ENCODE measurements around the gene SLC35E2B. TPM values are rescaled to one million over a fixed set of nuclear protein-coding genes. Genes with fewer than 3 reads are reported as not detected.

Gene SLC35E2B
- total RNA-seq, 2 donors from 2014 or later: 32.8 to 34.6 TPM

GRCh38 chr1:1631782-1632420 lies 60.7 kb downstream of the SLC35E2B start, which contains the start of gene MMP23B:
Gene MMP23B (plus strand): TSS chr1:1632173. CDS start chr1:1632219, 46 bp downstream.
- Mint-ChIP-seq H3K4me3 (peak within 1 kb of the TSS; percentile 39), H3K4me1 (ENCODE audit: low read depth in 2 of 2) (peaks cover 7 to 10% of the 10 kb centered on the region in 2 donors), H3K9me3 (no peaks in the 10 kb centered on the region), H3K36me3 (no peaks in the 10 kb centered on the region), H3K27ac (no peak within 1 kb of the TSS), H3K27me3 (no peaks in the 10 kb centered on the region)
- DNase-seq (ENCODE audit: low spot score) (no peak), ATAC-seq (no peak)

DNA sequence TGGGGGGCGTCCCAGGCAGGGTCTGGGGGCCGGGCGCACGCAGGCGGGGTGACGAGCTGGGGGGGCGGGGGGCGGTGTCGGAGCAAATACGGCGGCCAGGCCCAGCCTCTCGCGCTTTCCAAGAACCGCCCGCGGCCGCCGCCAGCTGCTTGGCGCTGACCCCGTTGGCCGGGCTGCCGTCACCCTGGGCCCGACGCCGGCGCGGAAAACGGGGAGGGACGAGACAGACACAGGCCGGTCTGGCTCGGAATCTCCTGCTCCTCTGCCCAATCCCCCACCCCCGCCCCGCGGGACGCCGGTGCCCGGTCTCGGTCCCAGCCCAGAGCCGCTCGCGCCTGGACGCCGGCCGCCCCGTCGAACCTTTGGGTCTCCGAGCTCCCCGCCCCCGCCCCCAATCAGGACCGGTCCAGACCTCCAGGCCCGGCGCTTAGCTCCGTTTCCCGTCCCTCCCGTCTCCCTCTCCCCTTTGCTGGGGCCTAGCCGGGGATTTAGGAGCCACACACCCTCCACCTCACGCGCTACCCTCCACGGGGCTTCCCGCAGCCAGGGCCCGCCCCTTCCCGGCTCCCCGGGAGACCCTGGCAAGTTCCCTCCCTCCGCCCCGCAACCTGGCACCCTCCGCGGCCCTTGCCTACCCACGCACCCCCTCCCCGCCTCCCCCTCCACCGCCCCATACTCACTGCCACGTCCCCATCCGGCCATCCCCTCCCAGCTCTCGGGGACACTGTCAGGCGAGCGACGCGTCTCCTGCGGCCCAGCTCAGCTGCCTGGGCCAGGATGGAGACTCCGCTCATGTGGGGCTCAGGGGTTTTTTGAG lies 61.4 kb downstream of the SLC35E2B start:
- ATAC-seq: peak; percentile 3 to 8
- Mint-ChIP-seq H3K4me3 (peak overlapping the region; percentile 39), H3K36me3 (no peaks in the 10 kb centered on the region), H3K4me1 (ENCODE audit: low read depth in 2 of 2) (peaks cover 7 to 10% of the 10 kb centered on the region in 2 donors), H3K27ac (no peak overlapping the region), H3K9me3 (no peaks in the 10 kb centered on the region), H3K27me3 (no peaks in the 10 kb centered on the region)
- no peak for DNase-seq (ENCODE audit: low spot score)

DNA sequence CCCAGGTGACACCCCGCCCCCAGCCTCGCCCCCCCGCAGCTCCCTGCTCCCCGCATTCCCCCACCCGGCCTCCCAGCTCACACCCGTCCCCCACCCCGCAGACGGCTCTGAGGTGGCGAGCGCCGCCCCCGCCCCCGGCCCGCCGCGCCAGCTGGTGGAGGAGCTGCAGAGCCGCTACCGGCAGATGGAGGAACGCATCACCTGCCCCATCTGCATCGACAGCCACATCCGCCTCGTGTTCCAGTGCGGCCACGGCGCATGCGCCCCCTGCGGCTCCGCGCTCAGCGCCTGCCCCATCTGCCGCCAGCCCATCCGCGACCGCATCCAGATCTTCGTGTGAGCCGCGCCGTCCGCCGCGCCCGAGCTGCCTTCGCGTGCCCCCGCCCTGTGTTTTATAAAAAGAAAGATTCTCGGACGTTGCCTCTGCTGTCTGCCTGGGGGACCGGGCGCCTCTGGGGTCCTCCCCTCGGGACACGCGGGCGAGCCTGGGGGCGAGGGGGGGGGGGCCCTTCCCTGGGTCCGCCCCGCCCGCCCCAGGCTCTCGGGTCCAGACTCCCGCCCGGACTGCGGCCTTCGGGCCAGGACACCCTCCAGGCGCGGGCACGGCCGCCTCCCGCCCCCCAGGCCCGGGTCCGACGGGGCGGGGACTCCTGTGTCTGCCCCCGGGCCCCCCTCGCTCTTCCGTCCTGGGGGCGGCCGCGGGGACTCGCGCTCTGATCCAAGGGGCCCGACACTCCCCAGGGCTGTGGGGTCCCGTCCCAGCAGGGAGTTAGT lies 62.2 kb downstream of the SLC35E2B start:
- peak overlapping the region; percentile 75 to 86 for H3K27ac Mint-ChIP-seq
- ATAC-seq: peak; percentile 83 to 87
- peak; percentile 94 for DNase-seq (ENCODE audit: low spot score)
- H3K9me3 Mint-ChIP-seq: no peaks in the 10 kb centered on the region
- H3K4me3 Mint-ChIP-seq: peak overlapping the region; percentile 81
- H3K27me3 Mint-ChIP-seq: no peaks in the 10 kb centered on the region
- no peaks in the 10 kb centered on the region for H3K36me3 Mint-ChIP-seq
- H3K4me1 Mint-ChIP-seq (ENCODE audit: low read depth in 2 of 2): peaks cover 10% of the 10 kb centered on the region in 2 donors

DNA sequence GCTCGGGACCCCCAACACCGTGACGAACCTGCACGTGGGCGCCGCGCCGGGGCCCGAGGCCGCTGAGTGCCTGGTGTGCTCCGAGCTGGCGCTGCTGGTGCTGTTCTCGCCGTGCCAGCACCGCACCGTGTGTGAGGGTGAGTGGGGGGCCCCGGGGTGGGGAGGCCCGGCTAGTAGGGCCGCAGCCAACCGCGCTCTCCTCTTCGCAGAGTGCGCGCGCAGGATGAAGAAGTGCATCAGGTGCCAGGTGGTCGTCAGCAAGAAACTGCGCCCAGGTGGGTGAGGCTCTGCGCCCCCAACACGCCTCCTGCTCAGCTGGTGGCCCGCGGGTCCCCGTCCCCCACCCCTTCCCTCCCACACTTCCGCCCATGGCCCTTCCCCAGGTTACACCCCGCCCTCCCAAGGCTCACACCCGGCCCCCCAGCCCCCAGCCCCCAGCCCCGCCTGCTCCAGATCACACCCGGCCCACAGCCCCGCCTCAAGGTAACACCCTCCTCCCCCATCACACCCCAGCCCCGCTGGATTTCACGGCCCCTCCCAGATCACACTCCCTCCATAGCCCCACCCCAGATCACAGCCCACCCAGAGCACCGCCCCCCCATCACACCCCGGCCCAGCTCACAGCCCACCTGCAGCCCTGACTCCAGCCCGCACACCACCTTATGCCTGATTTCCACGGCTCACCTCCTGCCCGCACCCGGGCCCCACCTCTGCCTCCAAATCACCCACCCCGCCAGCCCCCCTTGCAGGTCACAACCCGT lies 63.0 kb downstream of the SLC35E2B start:
- Mint-ChIP-seq H3K27ac (peak overlapping the region; percentile 75 to 86), H3K36me3 (no peaks in the 10 kb centered on the region), H3K4me3 (peak overlapping the region; percentile 81), H3K9me3 (no peaks in the 10 kb centered on the region), H3K27me3 (no peaks in the 10 kb centered on the region), H3K4me1 (ENCODE audit: low read depth in 2 of 2) (peaks cover 10% of the 10 kb centered on the region in 2 donors)
- peak; percentile 87 for DNase-seq (ENCODE audit: low spot score)
- ATAC-seq: peak; percentile 67 to 74

DNA sequence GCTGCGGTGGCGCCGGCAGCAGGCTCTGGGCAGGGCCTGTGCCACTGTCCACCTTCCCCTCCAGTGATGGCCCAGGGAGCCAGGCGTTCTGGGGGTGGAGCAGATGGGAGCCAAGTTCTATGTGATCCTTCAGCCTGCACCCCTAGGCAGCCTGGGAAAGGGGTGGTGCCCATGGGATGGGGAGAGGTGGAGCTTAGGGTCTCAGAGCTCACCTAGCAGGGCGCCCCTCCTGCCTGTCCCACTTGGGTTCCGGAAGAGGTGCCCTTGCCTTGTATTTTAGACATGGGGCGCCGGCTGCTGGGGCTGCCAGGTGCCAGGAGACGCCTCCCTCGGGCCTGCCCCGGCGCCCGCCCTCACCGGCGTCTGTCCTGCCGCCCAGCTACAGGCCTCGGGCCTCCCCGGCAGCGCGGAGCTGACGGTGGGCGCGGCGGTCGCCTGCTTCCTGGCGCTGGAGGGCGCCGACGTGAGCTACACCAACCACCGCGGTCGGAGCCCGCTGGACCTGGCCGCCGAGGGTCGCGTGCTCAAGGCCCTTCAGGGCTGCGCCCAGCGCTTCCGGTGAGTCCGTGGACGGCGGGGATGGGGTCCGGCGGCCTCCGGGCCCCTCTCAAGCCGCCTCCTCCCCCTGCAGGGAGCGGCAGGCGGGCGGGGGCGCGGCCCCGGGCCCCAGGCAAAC lies 63.7 kb downstream of the SLC35E2B start:
- no peaks in the 10 kb centered on the region for H3K9me3 Mint-ChIP-seq
- H3K27ac Mint-ChIP-seq: no peak overlapping the region
- H3K36me3 Mint-ChIP-seq: no peaks in the 10 kb centered on the region
- ATAC-seq (peak; percentile 0 to 3), DNase-seq (ENCODE audit: low spot score) (peak; percentile 60)
- H3K27me3 Mint-ChIP-seq: no peaks in the 10 kb centered on the region
- peaks cover 10% of the 10 kb centered on the region in 2 donors for H3K4me1 Mint-ChIP-seq (ENCODE audit: low read depth in 2 of 2)
- H3K4me3 Mint-ChIP-seq: peak overlapping the region; percentile 27

GRCh38 chr1:1627829-1628753 lies 64.5 kb downstream of the SLC35E2B start:
- no peak overlapping the region for H3K27ac Mint-ChIP-seq
- peak; percentile 60 for DNase-seq (ENCODE audit: low spot score)
- no peak for ATAC-seq
- no peaks in the 10 kb centered on the region for H3K27me3 Mint-ChIP-seq
- H3K4me3 Mint-ChIP-seq: peak overlapping the region; percentile 27
- no peaks in the 10 kb centered on the region for H3K36me3 Mint-ChIP-seq
- peaks cover 10% of the 10 kb centered on the region in 2 donors for H3K4me1 Mint-ChIP-seq (ENCODE audit: low read depth in 2 of 2)
- H3K9me3 Mint-ChIP-seq: no peaks in the 10 kb centered on the region

- Mint-ChIP-seq H3K4me1 (ENCODE audit: low read depth in 2 of 2) (peaks cover 15 to 16% of the 10 kb centered on the region in 2 donors), H3K4me3 (no peak overlapping the region), H3K27me3 (no peaks in the 10 kb centered on the region), H3K36me3 (no peaks in the 10 kb centered on the region), H3K27ac (no peak overlapping the region), H3K9me3 (no peaks in the 10 kb centered on the region)
- DNase-seq (ENCODE audit: low spot score) (peak; percentile 59), ATAC-seq (no peak)
These were observed 65.2 kb downstream of the SLC35E2B start for GRCh38 chr1:1627261-1627828.

- Mint-ChIP-seq H3K27ac (no peak overlapping the region), H3K36me3 (no peaks in the 10 kb centered on the region), H3K9me3 (no peaks in the 10 kb centered on the region), H3K4me1 (ENCODE audit: low read depth in 2 of 2) (peaks cover 17 to 19% of the 10 kb centered on the region in 2 donors), H3K4me3 (no peak overlapping the region), H3K27me3 (no peaks in the 10 kb centered on the region)
- DNase-seq (ENCODE audit: low spot score) (peak; percentile 64), ATAC-seq (no peak)
These were observed 66.1 kb downstream of the SLC35E2B start for GRCh38 chr1:1626207-1627141.

DNA sequence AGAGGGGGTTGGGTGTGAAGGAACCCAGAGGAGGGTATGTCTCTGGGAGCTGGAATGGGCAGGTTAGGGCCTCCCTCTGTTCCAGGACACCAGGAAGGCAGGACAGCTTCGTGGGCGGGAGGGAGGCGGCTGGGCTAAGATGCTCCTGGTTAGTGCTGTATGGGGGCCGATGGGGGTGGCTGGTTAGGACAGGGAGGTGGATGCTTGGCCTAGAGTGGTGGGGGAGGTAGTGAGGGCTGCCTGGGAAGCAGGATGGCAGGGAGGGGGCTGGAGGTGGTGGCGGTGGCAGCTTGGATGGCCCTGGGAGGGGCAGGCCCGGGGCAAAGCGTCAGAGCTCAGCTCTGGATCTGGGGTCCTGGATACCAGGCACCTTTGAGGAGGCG lies 66.8 kb downstream of the SLC35E2B start:
- Mint-ChIP-seq H3K27ac (no peak overlapping the region), H3K4me3 (no peak overlapping the region)

GRCh38 chr1:1625404-1625775 lies 67.2 kb downstream of the SLC35E2B start:
- Mint-ChIP-seq H3K27ac (no peak overlapping the region), H3K4me3 (no peak overlapping the region), H3K27me3 (no peaks in the 10 kb centered on the region), H3K9me3 (no peaks in the 10 kb centered on the region), H3K4me1 (ENCODE audit: low read depth in 2 of 2) (peaks cover 15 to 18% of the 10 kb centered on the region in 2 donors), H3K36me3 (no peaks in the 10 kb centered on the region)
- no peak for DNase-seq (ENCODE audit: low spot score)
- no peak for ATAC-seq

More for the DNA sequence above, 66.8 kb downstream of the SLC35E2B start:
- no peaks in the 10 kb centered on the region for H3K27me3 Mint-ChIP-seq
- DNase-seq (ENCODE audit: low spot score) (no peak), ATAC-seq (no peak)
- H3K9me3 Mint-ChIP-seq: no peaks in the 10 kb centered on the region
- no peaks in the 10 kb centered on the region for H3K36me3 Mint-ChIP-seq
- peaks cover 17 to 19% of the 10 kb centered on the region in 2 donors for H3K4me1 Mint-ChIP-seq (ENCODE audit: low read depth in 2 of 2)

Data from natural killer cell treated with Interleukin-12 subunit alpha and Interleukin-12 subunit beta and Interleukin-15 and Interleukin-18, amount 100 ng/mL, for 72 hours (primary cell).